Fibroblast of skin of back (primary cell): ENCODE data around the gene SDK2.

ENCODE experiments used
- DNase-seq: peaks from one replicate; pipeline ENCODE4 v3.0.0-alpha.2; 2013

Gene SDK2

GRCh38 chr17:73605444-73605843, 38.8 kb downstream of the SDK2 start:
- DNase-seq: no peak

GRCh38 chr17:73604476-73604875, 39.8 kb downstream of the SDK2 start:
- no peak for DNase-seq

GRCh38 chr17:73603971-73604370, 40.3 kb downstream of the SDK2 start:
- no peak for DNase-seq

- no peak for DNase-seq
These were observed 44.0 kb downstream of the SDK2 start for GRCh38 chr17:73600103-73600871.

- DNase-seq: no peak
These were observed 44.6 kb downstream of the SDK2 start for GRCh38 chr17:73599599-73599998.

GRCh38 chr17:73598212-73598611, 46.0 kb downstream of the SDK2 start:
- DNase-seq: no peak

- no peak for DNase-seq
These were observed 48.3 kb downstream of the SDK2 start for GRCh38 chr17:73595931-73596330.

GRCh38 chr17:73595479-73595878, 48.8 kb downstream of the SDK2 start:
- no peak for DNase-seq

- DNase-seq: no peak
These were observed 49.2 kb downstream of the SDK2 start for GRCh38 chr17:73595068-73595467.

GRCh38 chr17:73594598-73594997, 49.6 kb downstream of the SDK2 start:
- no peak for DNase-seq

GRCh38 chr17:73594025-73594424, 50.2 kb downstream of the SDK2 start:
- DNase-seq: no peak

GRCh38 chr17:73593249-73593965, 50.8 kb downstream of the SDK2 start:
- no peak for DNase-seq

- no peak for DNase-seq
These were observed 51.7 kb downstream of the SDK2 start for GRCh38 chr17:73592501-73592961.

GRCh38 chr17:73592079-73592415, 52.2 kb downstream of the SDK2 start:
- DNase-seq: no peak

- no peak for DNase-seq
These were observed 52.8 kb downstream of the SDK2 start for GRCh38 chr17:73591296-73592078.

GRCh38 chr17:73589363-73589980, 54.8 kb downstream of the SDK2 start:
- no peak for DNase-seq

GRCh38 chr17:73588891-73589290, 55.4 kb downstream of the SDK2 start:
- DNase-seq: no peak

GRCh38 chr17:73588301-73588846, 55.9 kb downstream of the SDK2 start:
- DNase-seq: no peak

GRCh38 chr17:73586921-73587602, 57.2 kb downstream of the SDK2 start:
- no peak for DNase-seq

GRCh38 chr17:73586275-73586832, 57.9 kb downstream of the SDK2 start:
- DNase-seq: peak; percentile 13

- no peak for DNase-seq
These were observed 58.7 kb downstream of the SDK2 start for GRCh38 chr17:73585583-73585982.

GRCh38 chr17:73584987-73585386, 59.3 kb downstream of the SDK2 start:
- no peak for DNase-seq
